GM12892 (cell line): ENCODE data around the gene NSUN7.
A peak's percentile ranks its signal among the peaks of the same experiment; 100 is the strongest.

Source experiments
- DNase-seq: peaks from one replicate; pipeline ENCODE4 v3.0.0; 2011; ENCODE audit not compliant: insufficient read length
- FAIRE-seq: peaks from 2 replicates; lab custom pipeline; 2011; peaks lifted over from hg19 to GRCh38; lab: Jason Lieb, UNC
- POLR2A ChIP-seq: IDR thresholded peaks from 2 replicates; pipeline ENCODE4 v1.6.1; 2011; ENCODE audit warnings: low read depth, low read length, control low read depth
- POLR2AphosphoS5 ChIP-seq: IDR thresholded peaks from 2 replicates; pipeline ENCODE4 v1.6.1; 2011; ENCODE audit warnings: low read depth, low read length, control low read depth
- TAF1 ChIP-seq: IDR thresholded peaks from 2 replicates; pipeline ENCODE4 v1.6.1; 2011; ENCODE audit warnings: low read depth, mild to moderate bottlenecking, control low read depth, low read length, borderline replicate concordance

Gene NSUN7

GRCh38 chr4:40721730-40722171, 28.0 kb upstream of the NSUN7 start:
- TF ChIP-seq POLR2AphosphoS5 (no peak), TAF1 (no peak), POLR2A (no peak)
- FAIRE-seq: no peak
- DNase-seq: no peak

GRCh38 chr4:40722576-40723161, 27.1 kb upstream of the NSUN7 start:
- no peak for TF ChIP-seq POLR2AphosphoS5
- FAIRE-seq: peak; percentile 92
- DNase-seq: no peak

GRCh38 chr4:40723728-40724127, 26.0 kb upstream of the NSUN7 start:
- TF ChIP-seq POLR2AphosphoS5: no peak
- TF ChIP-seq TAF1: no peak
- no peak for FAIRE-seq
- DNase-seq: no peak

- DNase-seq (no peak), FAIRE-seq (peak; percentile 42)
- no peak for TF ChIP-seq POLR2A
- no peak for TF ChIP-seq TAF1
- no peak for TF ChIP-seq POLR2AphosphoS5
Measured at GRCh38 chr4:40728333-40728732, 21.4 kb upstream of the NSUN7 start.

GRCh38 chr4:40729555-40729954, 20.2 kb upstream of the NSUN7 start:
- TF ChIP-seq TAF1 (no peak), POLR2A (no peak), POLR2AphosphoS5 (no peak)
- FAIRE-seq (no peak), DNase-seq (no peak)

GRCh38 chr4:40730091-40730679, 19.6 kb upstream of the NSUN7 start:
- no peak for FAIRE-seq
- no peak for DNase-seq
- TF ChIP-seq TAF1 (no peak), POLR2AphosphoS5 (no peak), POLR2A (no peak)

GRCh38 chr4:40731361-40731760, 18.4 kb upstream of the NSUN7 start:
- no peak for DNase-seq
- no peak for TF ChIP-seq TAF1
- no peak for TF ChIP-seq POLR2AphosphoS5
- no peak for TF ChIP-seq POLR2A
- no peak for FAIRE-seq

GRCh38 chr4:40731792-40732245, 17.9 kb upstream of the NSUN7 start:
- no peak for DNase-seq

GRCh38 chr4:40733752-40734151, 16.0 kb upstream of the NSUN7 start:
- DNase-seq: no peak

More at GRCh38 chr4:40731792-40732245, 17.9 kb upstream of the NSUN7 start:
- TF ChIP-seq POLR2AphosphoS5 (no peak), TAF1 (no peak), POLR2A (no peak)
- FAIRE-seq: peak; percentile 82

GRCh38 chr4:40734497-40734896, 15.3 kb upstream of the NSUN7 start:
- no peak for FAIRE-seq
- TF ChIP-seq POLR2AphosphoS5 (no peak), POLR2A (no peak), TAF1 (no peak)
- no peak for DNase-seq

More at GRCh38 chr4:40733752-40734151, 16.0 kb upstream of the NSUN7 start:
- TF ChIP-seq POLR2AphosphoS5: no peak
- TF ChIP-seq POLR2A: no peak
- TF ChIP-seq TAF1: no peak
- no peak for FAIRE-seq

- FAIRE-seq (peak; percentile 42), DNase-seq (no peak)
- TF ChIP-seq POLR2AphosphoS5 (no peak), POLR2A (no peak)
Measured at GRCh38 chr4:40736910-40737309, 12.8 kb upstream of the NSUN7 start.

GRCh38 chr4:40737879-40738278, 11.9 kb upstream of the NSUN7 start:
- TF ChIP-seq POLR2AphosphoS5: no peak
- TF ChIP-seq POLR2A: no peak
- no peak for TF ChIP-seq TAF1
- DNase-seq: no peak
- no peak for FAIRE-seq

GRCh38 chr4:40739347-40739746, 10.4 kb upstream of the NSUN7 start:
- DNase-seq (no peak), FAIRE-seq (no peak)
- TF ChIP-seq POLR2A (no peak), TAF1 (no peak), POLR2AphosphoS5 (no peak)
